ENCODE measurements around the gene CXCL16.

GRCh38 chr17:4708436-4708835 lies 31.3 kb downstream of the CXCL16 start:
- TF ChIP-seq CTCF (IDR thresholded peaks at IDR 0.05; ENCODE audit: low read length) (no peak), EZH2 (optimal IDR thresholded peaks at IDR 0.05; ENCODE audit: low read depth, low read length) (no peak), EZH2phosphoT487 (IDR thresholded peaks at IDR 0.05; ENCODE audit: low read length) (no peak)
